Ishikawa (cell line): ENCODE measurements around the gene ZBTB16.

Experiments
- CREB1 ChIP-seq: IDR thresholded peaks from 2 replicates; pipeline ENCODE4 v1.6.1; 2012; ENCODE audit warnings: low read depth
- EGR1 ChIP-seq: IDR thresholded peaks from 2 replicates; pipeline ENCODE4 v1.6.1; 2012
- EP300 ChIP-seq: IDR thresholded peaks from 2 replicates; pipeline ENCODE4 v1.6.1; 2012; ENCODE audit warnings: borderline replicate concordance
- FOXM1 ChIP-seq: IDR thresholded peaks from 2 replicates; pipeline ENCODE4 v1.6.1; 2012; ENCODE audit warnings: low read depth, borderline replicate concordance
- RAD21 ChIP-seq: IDR thresholded peaks from 2 replicates; pipeline ENCODE4 v1.6.1; 2012; ENCODE audit warnings: low read depth
- TAF1 ChIP-seq: IDR thresholded peaks from 2 replicates; pipeline ENCODE4 v1.6.1; 2012; ENCODE audit warnings: low read depth, mild to moderate bottlenecking
- YY1 ChIP-seq: IDR thresholded peaks from 2 replicates; pipeline ENCODE4 v1.6.1; 2012; ENCODE audit warnings: low read depth
- TF ChIP-seq, protein P1 (sequence below): IDR thresholded peaks from 2 replicates; pipeline ENCODE4 v1.6.1; 2012; ENCODE audit warnings: low read depth, mild to moderate bottlenecking
- TF ChIP-seq, protein P2 (sequence below): IDR thresholded peaks from 2 replicates; pipeline ENCODE4 v1.6.1; 2012
- TF ChIP-seq, protein P3 (sequence below): IDR thresholded peaks from 2 replicates; pipeline ENCODE4 v1.6.1; 2012

DNA sequence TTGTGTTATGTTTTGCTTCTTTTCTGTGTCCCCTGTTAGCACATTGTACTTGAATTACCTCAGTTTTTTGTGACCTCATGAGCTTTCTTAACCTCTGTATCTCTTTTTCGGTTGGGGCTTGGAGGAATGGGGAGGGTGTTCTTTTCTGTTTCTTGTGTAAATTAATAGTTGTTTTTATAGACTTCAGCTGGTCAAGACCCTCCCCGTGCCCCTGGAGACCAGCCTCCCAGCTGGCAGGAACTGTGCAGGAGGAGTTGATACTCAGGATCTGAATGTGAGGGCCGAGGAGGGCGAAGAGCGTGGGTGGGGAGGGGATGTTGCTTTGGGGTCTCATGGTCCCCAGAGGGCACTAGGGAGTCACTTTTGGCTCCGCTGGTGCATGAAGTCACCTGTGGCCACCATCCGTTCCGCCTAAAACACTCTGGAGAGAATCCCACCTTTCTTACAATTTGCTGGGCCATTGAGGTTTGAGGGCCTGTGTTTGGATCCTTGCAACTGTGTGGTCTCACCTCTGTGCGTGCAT, 192.4 kb downstream of the ZBTB16 start:
- TF ChIP-seq EGR1 (no peak), YY1 (no peak), RAD21 (no peak), FOXM1 (no peak), CREB1 (no peak), EP300 (no peak), TAF1 (no peak)
- TF ChIP-seq, protein P1, sequence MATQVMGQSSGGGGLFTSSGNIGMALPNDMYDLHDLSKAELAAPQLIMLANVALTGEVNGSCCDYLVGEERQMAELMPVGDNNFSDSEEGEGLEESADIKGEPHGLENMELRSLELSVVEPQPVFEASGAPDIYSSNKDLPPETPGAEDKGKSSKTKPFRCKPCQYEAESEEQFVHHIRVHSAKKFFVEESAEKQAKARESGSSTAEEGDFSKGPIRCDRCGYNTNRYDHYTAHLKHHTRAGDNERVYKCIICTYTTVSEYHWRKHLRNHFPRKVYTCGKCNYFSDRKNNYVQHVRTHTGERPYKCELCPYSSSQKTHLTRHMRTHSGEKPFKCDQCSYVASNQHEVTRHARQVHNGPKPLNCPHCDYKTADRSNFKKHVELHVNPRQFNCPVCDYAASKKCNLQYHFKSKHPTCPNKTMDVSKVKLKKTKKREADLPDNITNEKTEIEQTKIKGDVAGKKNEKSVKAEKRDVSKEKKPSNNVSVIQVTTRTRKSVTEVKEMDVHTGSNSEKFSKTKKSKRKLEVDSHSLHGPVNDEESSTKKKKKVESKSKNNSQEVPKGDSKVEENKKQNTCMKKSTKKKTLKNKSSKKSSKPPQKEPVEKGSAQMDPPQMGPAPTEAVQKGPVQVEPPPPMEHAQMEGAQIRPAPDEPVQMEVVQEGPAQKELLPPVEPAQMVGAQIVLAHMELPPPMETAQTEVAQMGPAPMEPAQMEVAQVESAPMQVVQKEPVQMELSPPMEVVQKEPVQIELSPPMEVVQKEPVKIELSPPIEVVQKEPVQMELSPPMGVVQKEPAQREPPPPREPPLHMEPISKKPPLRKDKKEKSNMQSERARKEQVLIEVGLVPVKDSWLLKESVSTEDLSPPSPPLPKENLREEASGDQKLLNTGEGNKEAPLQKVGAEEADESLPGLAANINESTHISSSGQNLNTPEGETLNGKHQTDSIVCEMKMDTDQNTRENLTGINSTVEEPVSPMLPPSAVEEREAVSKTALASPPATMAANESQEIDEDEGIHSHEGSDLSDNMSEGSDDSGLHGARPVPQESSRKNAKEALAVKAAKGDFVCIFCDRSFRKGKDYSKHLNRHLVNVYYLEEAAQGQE: no peak
- TF ChIP-seq, protein P2, sequence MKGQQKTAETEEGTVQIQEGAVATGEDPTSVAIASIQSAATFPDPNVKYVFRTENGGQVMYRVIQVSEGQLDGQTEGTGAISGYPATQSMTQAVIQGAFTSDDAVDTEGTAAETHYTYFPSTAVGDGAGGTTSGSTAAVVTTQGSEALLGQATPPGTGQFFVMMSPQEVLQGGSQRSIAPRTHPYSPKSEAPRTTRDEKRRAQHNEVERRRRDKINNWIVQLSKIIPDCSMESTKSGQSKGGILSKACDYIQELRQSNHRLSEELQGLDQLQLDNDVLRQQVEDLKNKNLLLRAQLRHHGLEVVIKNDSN: no peak
- TF ChIP-seq, protein P3, sequence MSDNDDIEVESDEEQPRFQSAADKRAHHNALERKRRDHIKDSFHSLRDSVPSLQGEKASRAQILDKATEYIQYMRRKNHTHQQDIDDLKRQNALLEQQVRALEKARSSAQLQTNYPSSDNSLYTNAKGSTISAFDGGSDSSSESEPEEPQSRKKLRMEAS: no peak
